Spleen (tissue), 7 donors: Measurements from ENCODE around the gene RGS2.

ENCODE experiments used
- CTCF ChIP-seq, 11 experiments: fragments of 200-600 bp in 7 of 11; fragments of 450-650 bp in 4 of 11; sonication (generic) in 4 of 11; IDR thresholded peaks in 8 of 11; conservative IDR thresholded peaks in 3 of 11; 1 replicate in 7 of 11; 2 replicates in 4 of 11; pipeline versions ENCODE4 v1.4.0 to v1.8.0; 2016 to 2021; ENCODE audit warnings: antibody characterized with exemption in 11 of 11, inconsistent platforms in 4 of 11, mild to moderate bottlenecking in 1 of 11
- POLR2A ChIP-seq, 3 donors: fragments of 450-650 bp; IDR thresholded peaks; one replicate each; pipeline ENCODE4 v1.5.1; 2017; ENCODE audit warnings: antibody characterized with exemption in 3 of 3, mild to moderate bottlenecking in 1 of 3
- POLR2AphosphoS5 ChIP-seq, 3 donors: sonication (generic); formaldehyde crosslinking; IDR thresholded peaks; one replicate each; pipeline ENCODE4 v1.5.1; 2017; ENCODE audit warnings: antibody characterized with exemption in 3 of 3
- donor health status: DM: no; HTN: no; CAD: no; lungs with moderate emphysema.
- donor health status: DM: no; HTN: no; CAD: no.
- donor health status: DM: no; HTN: no; CAD: no.

GRCh38 chr1:192830595-192831246 lies 21.9 kb downstream of the RGS2 start:
- TF ChIP-seq CTCF (IDR thresholded peaks at IDR 0.05 in 8 of 11, conservative IDR thresholded peaks at IDR 0.05 in 3 of 11) (no peak), POLR2AphosphoS5 (IDR thresholded peaks at IDR 0.05) (no peak), POLR2A (IDR thresholded peaks at IDR 0.05) (no peak)
